Body of pancreas (tissue), 4 donors: Measurements from ENCODE around the gene APBA1. TPM values are rescaled to one million over a fixed set of nuclear protein-coding genes. Genes with fewer than 3 reads are reported as not detected.

ENCODE experiments used
- ATAC-seq: fragments of 150-250 bp; one replicate; pipeline ENCODE4 v1.9.1; 2016
- DNase-seq, 4 donors: peaks; one replicate each; pipeline ENCODE4 v3.0.0-alpha.2; 2019
- H3K27ac ChIP-seq, 4 donors: fragments of 200-600 bp; sonication (generic); 1 replicate in 3 of 4; 2 replicates in 1 of 4; pipeline versions ENCODE4 v1.5.1 to v1.6.1; 2016 to 2019; ENCODE audit warnings: mild to moderate bottlenecking in 1 of 4, mixed read lengths in 1 of 4, moderate library complexity in 1 of 4
- H3K27me3 ChIP-seq, 2 donors: fragments of 200-600 bp; sonication (generic); one replicate each; pipeline ENCODE4 v1.6.0; 2016; ENCODE audit warnings: mild to moderate bottlenecking in 1 of 2
- H3K36me3 ChIP-seq, 2 donors: fragments of 200-600 bp; sonication (generic); replicated peaks in 1 of 2; 2 replicates each; pipeline ENCODE4 v1.5.1; 2016; ENCODE audit warnings: low read depth in 2 of 2; ENCODE audit not compliant: insufficient read depth in 1 of 2
- H3K4me1 ChIP-seq: fragments of 200-600 bp; sonication (generic); one replicate; pipeline ENCODE4 v1.6.0; 2016
- H3K4me3 ChIP-seq, 2 donors: fragments of 200-600 bp; sonication (generic); 1 replicate in 1 of 2; 2 replicates in 1 of 2; pipeline ENCODE4 v1.5.1; 2016 to 2019
- H3K9me3 ChIP-seq, 3 donors: fragments of 200-600 bp; sonication (generic); 1 replicate in 2 of 3; 2 replicates in 1 of 3; pipeline ENCODE4 v1.5.1; 2016
- CTCF ChIP-seq, 7 experiments: fragments of 450-650 bp in 4 of 7; fragments of 200-600 bp in 3 of 7; sonication (generic) in 3 of 7; IDR thresholded peaks; one replicate each; pipeline ENCODE4 v1.5.1; 2016 to 2019; ENCODE audit warnings: antibody characterized with exemption in 7 of 7
- POLR2A ChIP-seq, 3 donors: fragments of 450-650 bp; IDR thresholded peaks; one replicate each; pipeline ENCODE4 v1.6.1; 2016; ENCODE audit warnings: antibody characterized with exemption in 3 of 3, mild to moderate bottlenecking in 2 of 3
- WGBS, 2 donors: methylation state at CpG; one replicate each; pipeline ENCODE4 v1.1.5; 2017; 5-methylcytosine and 5-hydroxymethylcytosine counted together
- intact Hi-C: fragments of 100-400 bp; cut with DNase I; formaldehyde crosslinking; loops from one replicate; pipeline ENCODE4 v1.15.1; 2023
- total RNA-seq, 2 donors: library from RNA; depleted of rRNA; stranded (reverse); fragments of >200 nt; gene quantifications; one replicate each; pipeline ENCODE4 v1.1.0, GENCODE V29; 2016

Gene APBA1
- total RNA-seq, 2 donors from 2014 or later, result 3.3 to 3.6 TPM

GRCh38 chr9:69619233-69619632 lies 52.9 kb downstream of the APBA1 start:
- TF ChIP-seq POLR2A (IDR thresholded peaks at IDR 0.05) (no peak), CTCF (IDR thresholded peaks at IDR 0.05) (no peak)
- H3K9me3 ChIP-seq, result no peaks in the 10 kb centered on the region
- H3K4me3 ChIP-seq, result no peak overlapping the region
- intact Hi-C loops, result no loop called here
- no peak overlapping the region for H3K27ac ChIP-seq
- H3K4me1 ChIP-seq, result no peaks in the 10 kb centered on the region
- 81 to 94% methylated on average over 1 of the region's 1 CpG for WGBS, 2 donors
- DNase-seq (no peak), ATAC-seq (no peak)
- H3K27me3 ChIP-seq, result no peaks in the 10 kb centered on the region
- H3K36me3 ChIP-seq, result no peaks in the 10 kb centered on the region

GRCh38 chr9:69617006-69617405 lies 55.2 kb downstream of the APBA1 start:
- Histone ChIP-seq H3K36me3 (no peaks in the 10 kb centered on the region), H3K4me3 (no peak overlapping the region), H3K9me3 (no peaks in the 10 kb centered on the region), H3K4me1 (no peaks in the 10 kb centered on the region), H3K27me3 (no peaks in the 10 kb centered on the region), H3K27ac (no peak overlapping the region)
- intact Hi-C loops, result no loop called here
- no peak for DNase-seq
- TF ChIP-seq POLR2A (IDR thresholded peaks at IDR 0.05), result no peak
- no peak for TF ChIP-seq CTCF (IDR thresholded peaks at IDR 0.05)
- no peak for ATAC-seq

- Histone ChIP-seq H3K4me3 (no peak overlapping the region), H3K27me3 (no peaks in the 10 kb centered on the region), H3K4me1 (no peaks in the 10 kb centered on the region), H3K9me3 (no peaks in the 10 kb centered on the region), H3K36me3 (no peaks in the 10 kb centered on the region), H3K27ac (no peak overlapping the region)
- intact Hi-C loops, result no loop called here
- DNase-seq (no peak), ATAC-seq (no peak)
- no peak for TF ChIP-seq CTCF (IDR thresholded peaks at IDR 0.05)
- WGBS, 2 donors, result 83 to 96% methylated on average over 3 of the region's 3 CpGs
These were observed 56.3 kb downstream of the APBA1 start for GRCh38 chr9:69615880-69616279.

GRCh38 chr9:69611221-69611620 lies 61.0 kb downstream of the APBA1 start:
- intact Hi-C loops, result no loop called here
- Histone ChIP-seq H3K36me3 (no peaks in the 10 kb centered on the region), H3K9me3 (no peaks in the 10 kb centered on the region), H3K27ac (no peak overlapping the region), H3K27me3 (no peaks in the 10 kb centered on the region), H3K4me1 (no peaks in the 10 kb centered on the region), H3K4me3 (no peak overlapping the region)
- 81 to 93% methylated on average over 3 of the region's 3 CpGs for WGBS, 2 donors
- ATAC-seq (no peak), DNase-seq (no peak)
- TF ChIP-seq CTCF (IDR thresholded peaks at IDR 0.05) (no peak), POLR2A (IDR thresholded peaks at IDR 0.05) (no peak)

- intact Hi-C loops, result no loop called here
- TF ChIP-seq POLR2A (IDR thresholded peaks at IDR 0.05) (no peak), CTCF (IDR thresholded peaks at IDR 0.05) (no peak)
- DNase-seq, result no peak
These were observed 63.0 kb downstream of the APBA1 start for GRCh38 chr9:69609156-69609555.

More at GRCh38 chr9:69609156-69609555, 63.0 kb downstream of the APBA1 start:
- Histone ChIP-seq H3K27me3 (no peaks in the 10 kb centered on the region), H3K4me3 (no peak overlapping the region), H3K4me1 (no peaks in the 10 kb centered on the region), H3K9me3 (no peaks in the 10 kb centered on the region), H3K36me3 (no peaks in the 10 kb centered on the region), H3K27ac (no peak overlapping the region)
- ATAC-seq, result no peak
